Measurements from ENCODE around the gene ITFG1.

ITFG1 gene

DNA sequence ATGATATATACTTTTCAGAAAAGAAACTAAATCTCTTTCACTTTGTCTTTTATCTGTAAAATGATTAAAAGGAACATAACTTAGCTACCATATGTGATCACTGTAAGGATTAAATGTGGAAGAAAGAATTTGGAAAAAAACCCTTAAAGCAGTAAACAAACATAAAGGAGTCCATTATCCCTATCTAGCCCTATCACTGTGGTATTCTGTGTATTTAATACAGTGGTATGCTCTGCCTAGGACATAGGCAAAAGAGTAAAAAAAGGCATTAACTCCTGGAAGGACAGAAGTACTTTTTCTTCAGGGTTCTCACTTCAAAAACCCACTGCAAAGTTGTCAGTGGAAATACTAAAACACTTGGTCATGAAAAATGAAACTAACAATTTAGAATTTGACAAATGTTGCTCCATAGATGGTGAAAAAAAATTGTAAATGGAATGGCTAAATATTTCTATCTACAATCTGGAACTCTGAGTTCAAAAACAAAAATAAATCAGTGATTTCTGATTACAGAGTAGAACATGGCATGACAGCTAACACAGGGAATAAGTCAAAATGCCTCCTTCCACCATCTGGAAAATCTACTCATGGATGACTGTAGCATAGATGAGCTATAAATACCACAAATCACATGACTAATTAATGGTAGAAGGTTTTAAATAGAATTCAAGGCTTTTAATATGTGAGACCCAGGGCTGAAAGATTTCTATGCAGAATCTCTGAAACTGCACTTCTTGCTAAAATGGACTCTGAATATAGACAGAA lies 140.1 kb downstream of the ITFG1 start:
- H3K4me3 ChIP-seq (ENCODE audit: low read depth, low read length) = no peak overlapping the region
- TF ChIP-seq, protein P1, sequence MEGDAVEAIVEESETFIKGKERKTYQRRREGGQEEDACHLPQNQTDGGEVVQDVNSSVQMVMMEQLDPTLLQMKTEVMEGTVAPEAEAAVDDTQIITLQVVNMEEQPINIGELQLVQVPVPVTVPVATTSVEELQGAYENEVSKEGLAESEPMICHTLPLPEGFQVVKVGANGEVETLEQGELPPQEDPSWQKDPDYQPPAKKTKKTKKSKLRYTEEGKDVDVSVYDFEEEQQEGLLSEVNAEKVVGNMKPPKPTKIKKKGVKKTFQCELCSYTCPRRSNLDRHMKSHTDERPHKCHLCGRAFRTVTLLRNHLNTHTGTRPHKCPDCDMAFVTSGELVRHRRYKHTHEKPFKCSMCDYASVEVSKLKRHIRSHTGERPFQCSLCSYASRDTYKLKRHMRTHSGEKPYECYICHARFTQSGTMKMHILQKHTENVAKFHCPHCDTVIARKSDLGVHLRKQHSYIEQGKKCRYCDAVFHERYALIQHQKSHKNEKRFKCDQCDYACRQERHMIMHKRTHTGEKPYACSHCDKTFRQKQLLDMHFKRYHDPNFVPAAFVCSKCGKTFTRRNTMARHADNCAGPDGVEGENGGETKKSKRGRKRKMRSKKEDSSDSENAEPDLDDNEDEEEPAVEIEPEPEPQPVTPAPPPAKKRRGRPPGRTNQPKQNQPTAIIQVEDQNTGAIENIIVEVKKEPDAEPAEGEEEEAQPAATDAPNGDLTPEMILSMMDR (IDR thresholded peaks at IDR 0.05; ENCODE audit: low read depth, low read length) = no peak

DNA sequence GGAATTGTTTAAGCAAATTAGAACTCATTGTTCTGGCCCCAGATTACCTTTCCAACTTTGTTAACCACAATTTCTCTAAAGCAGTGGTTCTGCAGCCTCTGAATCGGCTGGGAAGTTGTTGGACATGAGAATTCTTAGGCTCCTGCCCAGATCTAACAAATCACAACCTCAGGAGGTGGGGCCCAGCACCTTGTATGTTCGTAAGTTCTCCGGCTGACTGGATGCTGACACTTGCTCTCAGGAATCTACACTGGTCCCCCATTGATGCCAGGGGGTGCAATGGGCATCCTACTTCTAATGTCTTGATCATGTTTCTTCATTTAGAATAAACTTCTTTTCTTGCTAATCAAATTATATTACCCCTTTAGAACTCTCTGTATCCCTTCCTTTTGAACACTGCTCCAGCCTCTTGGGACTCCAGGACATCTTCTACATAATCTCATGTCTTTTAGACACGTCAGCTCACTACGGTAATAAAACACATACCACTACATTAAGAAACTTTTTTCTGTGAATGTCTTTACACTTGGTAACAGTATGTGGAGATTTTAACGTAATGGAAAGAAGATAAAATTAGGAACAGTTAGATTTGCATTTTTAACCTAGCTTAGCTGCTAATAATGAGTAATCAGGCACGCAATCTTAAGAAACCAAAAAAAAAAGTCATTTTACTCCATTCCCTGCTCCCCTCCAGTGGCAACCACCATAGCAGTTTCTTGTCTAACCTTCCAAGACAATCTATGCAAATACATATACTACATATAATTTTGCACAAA lies 143.2 kb downstream of the ITFG1 start:
- H3K4me3 ChIP-seq (ENCODE audit: low read depth, low read length) = no peak overlapping the region

DNA sequence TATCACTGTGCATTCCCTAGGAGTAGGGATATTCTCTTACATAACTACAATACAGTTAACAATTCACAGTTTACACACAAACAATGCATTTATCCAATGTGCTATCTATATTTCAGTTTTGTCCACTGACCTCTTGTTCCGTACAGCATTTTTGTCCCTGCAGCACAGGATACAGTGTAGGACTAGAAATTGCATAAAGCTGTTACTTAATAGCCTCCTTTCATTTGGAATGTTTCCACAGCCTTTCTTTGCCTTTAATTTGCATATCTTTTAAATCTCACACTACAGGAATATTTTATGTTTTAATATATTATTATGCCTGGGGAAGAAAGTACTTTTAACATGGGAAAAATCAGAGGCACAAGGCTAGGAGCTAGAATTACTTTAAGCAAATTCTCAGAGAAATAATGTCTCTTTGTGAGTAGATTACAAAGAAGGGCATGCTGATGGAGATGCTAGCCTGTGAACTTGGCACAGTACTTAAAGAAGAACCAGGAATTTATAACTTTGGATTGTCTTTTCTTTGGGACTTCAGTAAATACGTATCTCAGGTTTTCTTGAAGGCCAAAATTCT lies 144.3 kb downstream of the ITFG1 start:
- TF ChIP-seq, protein P1 (IDR thresholded peaks at IDR 0.05; ENCODE audit: low read depth, low read length) = no peak

More for the DNA sequence above, 143.2 kb downstream of the ITFG1 start:
- TF ChIP-seq, protein P1 (IDR thresholded peaks at IDR 0.05; ENCODE audit: low read depth, low read length) = no peak

DNA sequence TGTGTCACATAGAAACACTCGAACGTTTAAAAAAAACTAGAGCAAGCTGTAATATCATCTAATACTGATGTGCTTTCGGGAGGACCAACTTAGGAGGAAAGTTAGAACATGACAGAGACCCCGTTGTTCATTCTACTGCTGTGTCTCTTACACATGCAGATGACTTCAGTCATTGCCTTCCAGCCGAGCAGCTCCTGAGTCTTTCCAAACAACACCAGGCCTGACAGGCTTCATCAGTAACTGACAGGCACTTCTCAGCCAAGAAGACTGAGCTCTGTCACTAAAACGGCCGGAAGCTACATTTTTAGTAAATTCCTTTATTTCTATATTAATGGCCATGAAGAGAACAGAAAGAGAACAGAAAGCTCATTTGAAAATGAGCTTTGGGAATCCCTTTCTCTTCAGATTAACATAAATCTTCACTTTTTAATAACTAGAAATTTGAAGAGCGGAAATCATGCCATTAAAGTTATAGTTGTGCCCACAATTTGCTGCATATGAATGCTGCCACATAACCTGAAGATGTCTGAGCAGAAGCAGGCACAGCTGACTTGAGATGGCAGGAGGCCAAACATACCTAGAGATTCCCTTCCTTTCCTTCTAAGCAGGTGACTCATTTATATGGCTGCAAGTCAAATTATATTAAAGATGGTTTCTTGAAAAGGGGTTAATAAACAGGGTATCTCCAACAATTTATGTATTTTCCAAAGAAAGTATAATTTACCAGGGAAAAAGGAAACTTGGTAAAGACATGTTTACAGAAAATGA lies 148.9 kb downstream of the ITFG1 start:
- TF ChIP-seq, protein P1 (IDR thresholded peaks at IDR 0.05; ENCODE audit: low read depth, low read length) = no peak
- H3K4me3 ChIP-seq (ENCODE audit: low read depth, low read length) = no peak overlapping the region

More for the DNA sequence above, 144.3 kb downstream of the ITFG1 start:
- no peak overlapping the region for H3K4me3 ChIP-seq (ENCODE audit: low read depth, low read length)

GRCh38 chr16:47310792-47311211 lies 150.1 kb downstream of the ITFG1 start:
- no peak overlapping the region for H3K4me3 ChIP-seq (ENCODE audit: low read depth, low read length)
- TF ChIP-seq, protein P1 (IDR thresholded peaks at IDR 0.05; ENCODE audit: low read depth, low read length) = no peak

- no peak overlapping the region for H3K4me3 ChIP-seq (ENCODE audit: low read depth, low read length)
- TF ChIP-seq, protein P1 (IDR thresholded peaks at IDR 0.05; ENCODE audit: low read depth, low read length) = no peak
These were observed 151.1 kb downstream of the ITFG1 start for GRCh38 chr16:47309581-47310312.

All from WI38 (cell line).